Activated CD4-positive, alpha-beta T cell treated with anti-CD3 and anti-CD28 coated beads for 36 hours (primary cell): Measurements from ENCODE around the gene GATAD2B. TPM values are rescaled to one million over a fixed set of nuclear protein-coding genes. Genes with fewer than 3 reads are reported as not detected.
"Not testable (repeated sequence)": the region's sequence is repeated elsewhere in the genome, so short reads cannot be mapped to it uniquely, and the experiment has no call there.

Source experiments
- ATAC-seq: fragments of 200-7000 bp; cut with Tn5 transposase; one replicate; pipeline ENCODE4 v1.10.0; 2021; ENCODE audit warnings: mild to moderate bottlenecking, moderate library complexity
- CTCF ChIA-PET: fragments of 350-600 bp; sonication (Branson Sonifier 250); formaldehyde crosslinking; loops from one replicate; lab custom pipeline; 2021; ENCODE audit warnings: antibody characterized with exemption; lab: Charles Lee
- POLR2A ChIA-PET: fragments of 350-600 bp; sonication (Branson Sonifier 250); formaldehyde crosslinking; loops from one replicate; lab custom pipeline; 2021; ENCODE audit warnings: antibody characterized with exemption, inconsistent platforms; lab: Charles Lee
- DNase-seq: peaks from one replicate; pipeline ENCODE4 v3.0.0-alpha.2; 2020
- H3K27ac Mint-ChIP-seq: one replicate; pipeline ENCODE4 v1.8.0; 2021; ENCODE audit warnings: mixed read lengths
- H3K27me3 Mint-ChIP-seq: one replicate; pipeline ENCODE4 v1.8.0; 2021; ENCODE audit warnings: mixed read lengths
- H3K36me3 Mint-ChIP-seq: one replicate; pipeline ENCODE4 v1.8.0; 2021; ENCODE audit warnings: low read depth, mixed read lengths
- H3K4me1 Mint-ChIP-seq: one replicate; pipeline ENCODE4 v1.8.0; 2021; ENCODE audit warnings: mixed read lengths
- H3K4me3 Mint-ChIP-seq: one replicate; pipeline ENCODE4 v1.8.0; 2021; ENCODE audit warnings: mild to moderate bottlenecking, moderate library complexity, mixed read lengths
- H3K9me3 Mint-ChIP-seq: one replicate; pipeline ENCODE4 v1.8.0; 2021; ENCODE audit warnings: low read depth, mixed read lengths
- intact Hi-C, 2 experiments: fragments of 100-400 bp; cut with DNase I in 1 of 2; cut with micrococcal nuclease in 1 of 2; formaldehyde crosslinking; loops; one replicate each; pipeline versions ENCODE4 v1.14.2 to v1.15.1; 2022 to 2024; cut with DNase I, micrococcal nuclease
- total RNA-seq, 2 experiments: library from RNA; stranded (reverse); gene quantifications; one replicate each; pipeline ENCODE4 v1.2.3, GENCODE V29; 2021

The GATAD2B gene
- total RNA-seq, 2 experiments from 2014 or later = 57.0 to 63.9 TPM

GRCh38 chr1:153790966-153791647 is 131.7 kb downstream of the GATAD2B start:
- ChIA-PET POLR2A (interaction anchor here (0.6 to 1.6 kb wide), 2 partner anchors 150 to 199 kb away, joined by 3 to 7 read pairs; partner anchors contain the start of gene RPS27), CTCF (interaction anchor here (0.6 to 2.1 kb wide), 6 partner anchors 13 to 196 kb away, joined by 3 to 9 read pairs (median 4); partner anchors contain the start of gene RAB13)
- no peaks in the 10 kb centered on the region for H3K36me3 Mint-ChIP-seq
- H3K9me3 Mint-ChIP-seq = no peaks in the 10 kb centered on the region
- peak overlapping the region; percentile 71 for H3K27ac Mint-ChIP-seq
- H3K4me1 Mint-ChIP-seq = peaks cover 25% of the 10 kb centered on the region
- peaks cover 3% of the 10 kb centered on the region for H3K27me3 Mint-ChIP-seq
- intact Hi-C loops = no loop called here
- ATAC-seq = peak; percentile 94
- peak; percentile 55 for DNase-seq
- H3K4me3 Mint-ChIP-seq = peak overlapping the region; percentile 1

DNA sequence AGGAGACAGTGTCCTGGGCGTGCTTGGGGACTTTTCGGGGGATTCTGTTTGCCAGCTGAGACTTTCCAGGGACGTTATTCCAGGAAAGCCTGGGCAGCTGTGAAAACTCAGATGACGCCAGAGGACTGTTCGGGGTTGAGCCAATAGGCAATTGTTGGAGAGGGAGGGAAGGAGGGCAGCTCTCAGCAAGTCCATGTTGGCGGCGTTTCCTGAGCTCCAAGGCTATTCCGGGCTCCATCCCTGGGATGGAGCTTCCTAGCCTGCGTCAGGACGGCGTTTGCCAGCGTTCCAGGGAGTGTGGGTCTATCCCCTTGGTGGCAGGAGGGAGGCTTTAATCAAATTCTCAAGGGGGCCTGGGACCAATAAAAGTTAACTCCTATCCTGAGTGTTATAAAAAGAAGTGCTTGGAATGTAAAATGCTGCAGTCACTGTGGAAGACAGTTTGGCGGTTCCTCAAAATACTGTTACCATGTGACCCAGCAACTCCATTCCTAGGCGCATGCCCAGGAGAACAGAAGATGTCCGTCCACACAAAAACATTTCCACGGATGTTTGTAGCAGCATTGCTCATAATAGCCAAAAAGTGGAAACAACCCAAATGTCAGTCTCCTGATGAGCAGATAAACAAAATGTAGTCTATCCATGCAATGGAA is 132.3 kb downstream of the GATAD2B start:
- DNase-seq (no peak), ATAC-seq (peak; percentile 6)
- ChIA-PET POLR2A (interaction anchor here (1.6 kb wide), 1 partner anchor 200 kb away, joined by 7 read pairs; the partner anchor contains the start of gene RPS27), CTCF (interaction anchor here (0.6 to 1.8 kb wide), 9 partner anchors 8 to 859 kb away, joined by 3 to 5 read pairs (median 3); no protein-coding TSS in a partner anchor)
- Mint-ChIP-seq H3K27ac (peak overlapping the region; percentile 71), H3K27me3 (peaks cover 3% of the 10 kb centered on the region), H3K4me1 (peaks cover 25% of the 10 kb centered on the region), H3K9me3 (no peaks in the 10 kb centered on the region), H3K4me3 (peak overlapping the region; percentile 1), H3K36me3 (no peaks in the 10 kb centered on the region)
- intact Hi-C loops = no loop called here

DNA sequence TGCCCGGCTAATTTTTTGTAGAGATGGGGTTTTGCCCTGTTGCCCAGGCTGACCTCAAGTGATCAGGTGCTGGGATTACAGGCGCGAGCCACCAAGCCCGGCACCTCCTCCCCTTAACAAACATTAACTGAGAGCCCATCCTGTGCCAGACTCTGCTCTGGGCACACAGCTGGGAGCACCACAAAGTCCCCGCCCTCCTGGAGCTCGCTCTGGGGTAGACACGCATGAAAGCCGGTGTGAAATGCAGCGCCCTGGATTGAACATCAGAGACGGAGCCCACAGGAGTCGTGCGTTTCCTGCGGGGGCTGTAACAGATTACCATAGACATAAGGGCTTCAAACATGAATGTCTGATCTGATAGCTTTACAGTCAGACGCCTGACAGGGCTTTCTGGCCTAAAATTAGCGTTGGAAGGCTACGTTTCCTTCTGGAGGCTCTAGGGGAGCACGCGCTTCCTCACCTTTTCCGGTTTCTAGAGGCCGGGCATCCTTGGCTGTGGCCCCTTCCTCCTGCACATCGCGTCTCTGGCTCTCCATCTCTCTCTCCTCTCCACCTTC is 133.2 kb downstream of the GATAD2B start:
- Mint-ChIP-seq H3K27ac (peak overlapping the region; percentile 71), H3K4me1 (peaks cover 25% of the 10 kb centered on the region), H3K4me3 (no peak overlapping the region), H3K27me3 (peaks cover 3% of the 10 kb centered on the region), H3K36me3 (no peaks in the 10 kb centered on the region), H3K9me3 (no peaks in the 10 kb centered on the region)
- ChIA-PET POLR2A (no interaction called here), CTCF (interaction anchor here (0.6 to 1.8 kb wide), 6 partner anchors 9 to 858 kb away, joined by 3 to 4 read pairs (median 3); no protein-coding TSS in a partner anchor)
- ATAC-seq = no peak
- DNase-seq = peak; percentile 34
- intact Hi-C loops = no loop called here

GRCh38 chr1:153786038-153786790 is 136.6 kb downstream of the GATAD2B start:
- Mint-ChIP-seq H3K9me3 (no peaks in the 10 kb centered on the region), H3K4me1 (peaks cover 31% of the 10 kb centered on the region), H3K36me3 (no peaks in the 10 kb centered on the region), H3K27ac (no peak overlapping the region), H3K27me3 (peaks cover 3% of the 10 kb centered on the region), H3K4me3 (no peak overlapping the region)
- CTCF ChIA-PET = interaction anchor here (0.5 to 0.9 kb wide), 2 partner anchors 11 to 612 kb away, joined by 3 read pairs; no protein-coding TSS in a partner anchor
- no peak for ATAC-seq
- intact Hi-C loops = no loop called here
- DNase-seq = no peak
- POLR2A ChIA-PET = no interaction called here

DNA sequence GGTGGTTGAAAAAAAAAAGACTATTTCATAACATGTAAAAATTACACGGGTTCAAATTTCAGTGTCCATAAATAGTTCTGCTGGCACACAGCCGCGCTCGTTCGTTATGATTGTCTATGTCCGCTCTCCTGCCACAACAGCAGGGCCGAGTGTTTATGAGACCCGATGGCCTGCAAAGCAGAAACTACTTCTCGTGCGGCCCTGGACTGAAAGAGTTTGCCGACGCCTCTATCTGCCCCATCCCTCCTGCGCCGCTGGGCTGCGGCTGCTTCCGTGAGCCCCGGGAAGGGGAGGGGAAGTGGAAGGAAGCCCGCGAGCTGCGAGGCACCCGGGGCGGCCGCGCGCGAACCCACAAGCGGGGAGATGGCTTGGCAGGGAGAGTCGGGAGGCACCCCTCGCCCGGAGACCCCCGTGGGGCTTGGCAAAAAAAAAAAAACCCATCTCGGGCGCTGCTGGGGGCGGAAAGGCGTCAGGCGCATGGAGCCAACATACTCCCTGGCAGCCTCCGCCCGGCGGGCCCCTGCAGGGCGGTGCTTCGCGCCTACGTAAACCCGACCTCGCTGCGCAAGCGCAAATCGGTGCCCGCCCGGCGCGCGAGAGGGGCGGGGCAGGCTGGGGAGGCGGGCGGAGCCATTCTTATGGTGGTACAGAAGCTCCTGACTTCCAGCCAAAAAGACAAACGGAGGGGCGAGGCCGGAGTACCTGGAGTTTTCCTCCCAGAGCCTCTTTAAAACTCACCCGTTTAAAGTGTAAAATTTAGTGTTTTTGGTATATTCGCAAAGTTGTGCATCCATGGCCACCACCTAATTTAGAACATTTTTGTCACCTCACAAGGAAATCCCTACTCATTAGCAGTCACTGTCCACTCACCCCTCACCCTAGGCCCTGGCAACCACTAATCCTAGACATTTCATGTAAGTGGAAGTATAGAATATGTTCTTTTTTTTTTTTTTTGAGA is 139.3 kb downstream of the GATAD2B start:
- ATAC-seq (peak; percentile 96), DNase-seq (peak; percentile 95)
- POLR2A ChIA-PET = interaction anchor here (0.6 to 1.0 kb wide), 3 partner anchors 49 to 138 kb away, joined by 3 to 7 read pairs (median 4); no protein-coding TSS in a partner anchor
- H3K4me1 Mint-ChIP-seq = peaks cover 12% of the 10 kb centered on the region
- no peaks in the 10 kb centered on the region for H3K9me3 Mint-ChIP-seq
- H3K4me3 Mint-ChIP-seq = peak overlapping the region; percentile 90
- H3K27me3 Mint-ChIP-seq = no peaks in the 10 kb centered on the region
- intact Hi-C loops = loop anchor here in 1 of 2 experiments (1.0 to 2.0 kb wide), 11 partner anchors 22 to 437 kb away; partner anchors contain the start of genes CHTOP, CRTC2, ILF2 and JTB
- CTCF ChIA-PET = interaction anchor here (0.6 to 1.0 kb wide), 8 partner anchors 15 to 438 kb away, joined by 3 to 6 read pairs (median 3); partner anchors contain the start of genes GATAD2B, JTB and RPS27
- no peaks in the 10 kb centered on the region for H3K36me3 Mint-ChIP-seq
- peak overlapping the region; percentile 97 for H3K27ac Mint-ChIP-seq

DNA sequence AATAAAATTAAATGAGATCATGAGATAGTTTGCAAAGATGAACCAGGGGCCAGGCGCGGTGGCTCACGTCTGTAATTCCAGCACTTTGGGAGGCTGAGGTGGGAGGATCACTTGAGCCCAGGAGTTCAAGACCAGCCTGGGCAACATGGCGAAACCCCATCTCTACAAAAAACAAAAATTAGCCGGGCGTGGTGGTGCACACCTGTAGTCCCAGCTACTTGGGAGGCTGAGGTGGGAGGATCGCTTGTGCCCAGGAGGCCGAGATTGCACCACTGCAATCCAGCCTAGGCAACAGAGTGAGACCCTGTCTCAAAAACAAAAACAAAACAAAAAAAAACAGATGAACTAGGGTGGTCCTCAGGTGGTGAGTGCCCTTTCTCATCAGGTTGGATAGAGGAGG is 140.1 kb downstream of the GATAD2B start:
- peaks cover 12% of the 10 kb centered on the region for H3K4me1 Mint-ChIP-seq
- CTCF ChIA-PET = interaction anchor here (0.6 to 1.0 kb wide), 3 partner anchors 98 to 272 kb away, joined by 3 to 4 read pairs (median 3); no protein-coding TSS in a partner anchor
- H3K36me3 Mint-ChIP-seq, H3K27me3 Mint-ChIP-seq, POLR2A ChIA-PET, DNase-seq, H3K9me3 Mint-ChIP-seq, ATAC-seq: not testable (repeated sequence)
- peak overlapping the region; percentile 90 for H3K4me3 Mint-ChIP-seq
- H3K27ac Mint-ChIP-seq = peak overlapping the region; percentile 97
- intact Hi-C loops = loop anchor here in 1 of 2 experiments (1.0 to 2.0 kb wide), 11 partner anchors 23 to 438 kb away; partner anchors contain the start of genes CHTOP, CRTC2, ILF2 and JTB

DNA sequence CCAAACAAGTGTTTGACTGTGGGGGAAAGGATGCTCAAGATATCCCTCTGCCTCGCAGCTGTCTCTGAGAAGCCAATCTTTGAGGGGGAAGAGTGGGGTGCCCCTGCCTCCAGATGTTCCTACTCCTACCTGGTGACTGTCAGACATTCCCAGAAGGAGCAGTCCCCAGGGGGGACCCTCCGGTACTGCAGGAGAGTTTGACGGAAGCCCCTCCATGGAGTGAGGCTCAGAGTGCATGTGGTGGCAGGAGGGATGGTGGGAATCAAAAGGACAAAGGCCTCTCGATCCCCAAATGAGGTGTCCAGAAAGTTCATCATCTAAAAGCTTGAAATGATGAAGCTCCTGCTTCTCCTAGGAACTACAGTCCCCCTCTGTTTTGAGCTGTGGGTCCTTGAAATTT is 142.2 kb downstream of the GATAD2B start:
- intact Hi-C loops = no loop called here
- ChIA-PET POLR2A (no interaction called here), CTCF (interaction anchor here (0.5 to 0.7 kb wide), 2 partner anchors 16 to 26 kb away, joined by 3 to 4 read pairs; no protein-coding TSS in a partner anchor)
- Mint-ChIP-seq H3K9me3 (no peaks in the 10 kb centered on the region), H3K27me3 (no peaks in the 10 kb centered on the region), H3K4me1 (peaks cover 19% of the 10 kb centered on the region), H3K4me3 (no peak overlapping the region), H3K36me3 (no peaks in the 10 kb centered on the region), H3K27ac (no peak overlapping the region)
- ATAC-seq (no peak), DNase-seq (no peak)

DNA sequence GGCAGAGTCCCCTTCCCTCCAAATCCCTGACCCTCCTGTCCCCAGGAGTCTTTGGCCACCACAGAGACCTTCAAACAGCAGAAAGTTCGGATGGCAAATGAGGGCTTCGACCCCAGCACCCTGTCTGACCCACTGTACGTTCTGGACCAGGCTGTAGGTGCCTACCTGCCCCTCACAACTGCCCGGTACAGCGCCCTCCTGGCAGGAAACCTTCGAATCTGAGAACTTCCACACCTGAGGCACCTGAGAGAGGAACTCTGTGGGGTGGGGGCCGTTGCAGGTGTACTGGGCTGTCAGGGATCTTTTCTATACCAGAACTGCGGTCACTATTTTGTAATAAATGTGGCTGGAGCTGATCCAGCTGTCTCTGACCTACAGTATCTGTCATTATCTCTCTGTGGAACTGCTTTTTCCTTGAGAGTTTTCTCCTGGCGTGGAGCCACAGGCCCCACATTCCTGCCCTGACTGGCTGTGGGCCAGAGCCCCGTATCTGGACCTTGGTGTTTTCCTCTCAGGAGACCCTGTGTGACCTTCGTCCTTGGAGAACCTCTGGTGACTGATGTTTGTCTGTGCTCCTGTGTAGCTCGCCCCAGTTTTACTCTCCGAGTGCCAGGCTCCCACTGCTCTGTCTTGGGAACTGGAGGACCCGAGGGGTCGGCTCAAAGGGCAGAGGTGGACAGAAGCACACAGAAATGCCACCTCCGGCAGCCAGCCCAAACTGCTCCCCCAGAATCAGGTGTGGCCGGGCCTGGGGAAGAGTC is 142.8 kb downstream of the GATAD2B start:
- no peaks in the 10 kb centered on the region for H3K27me3 Mint-ChIP-seq
- ChIA-PET CTCF (interaction anchor here (0.5 kb wide), 1 partner anchor 26 kb away, joined by 3 read pairs; no protein-coding TSS in a partner anchor), POLR2A (no interaction called here)

GRCh38 chr1:153778824-153779519 is 143.8 kb downstream of the GATAD2B start:
- POLR2A ChIA-PET = no interaction called here
- H3K27ac Mint-ChIP-seq = no peak overlapping the region
- intact Hi-C loops = loop anchor here in 1 of 2 experiments (10.0 kb wide), 1 partner anchor 104 kb away; the partner anchor contains the start of genes ILF2 and NPR1
- CTCF ChIA-PET = interaction anchor here (0.7 kb wide), 1 partner anchor 248 kb away, joined by 3 read pairs; no protein-coding TSS in a partner anchor
- no peak for DNase-seq
- H3K36me3 Mint-ChIP-seq = peaks cover 9% of the 10 kb centered on the region
- no peaks in the 10 kb centered on the region for H3K9me3 Mint-ChIP-seq
- no peaks in the 10 kb centered on the region for H3K27me3 Mint-ChIP-seq
- H3K4me3 Mint-ChIP-seq = no peak overlapping the region
- peaks cover 23% of the 10 kb centered on the region for H3K4me1 Mint-ChIP-seq
- ATAC-seq = no peak

More for the DNA sequence above, 142.8 kb downstream of the GATAD2B start:
- ATAC-seq (no peak), DNase-seq (no peak)
- Mint-ChIP-seq H3K4me1 (peaks cover 19% of the 10 kb centered on the region), H3K9me3 (no peaks in the 10 kb centered on the region), H3K4me3 (no peak overlapping the region), H3K27ac (no peak overlapping the region), H3K36me3 (no peaks in the 10 kb centered on the region)
- intact Hi-C loops = loop anchor here in 1 of 2 experiments (10.0 kb wide), 1 partner anchor 105 kb away; the partner anchor contains the start of genes ILF2 and NPR1
